H9 (cell line): ENCODE data around the gene SHISA7. TPM values are rescaled to one million over a fixed set of nuclear protein-coding genes. Genes with fewer than 3 reads are reported as not detected.

Experiments
- DNase-seq: peaks from one replicate; pipeline ENCODE4 v3.0.0-alpha.2; 2017
- H2AFZ ChIP-seq: one replicate; pipeline ENCODE4 v1.6.1; 2013; ENCODE audit warnings: mild to moderate bottlenecking, low read length, control low read depth, moderate library complexity
- H2AK5ac ChIP-seq: 2 replicates; pipeline ENCODE4 v1.6.1; 2013; ENCODE audit warnings: low read length, control low read depth, mixed read lengths; ENCODE audit not compliant: insufficient read length
- H2BK120ac ChIP-seq: one replicate; pipeline ENCODE4 v1.6.1; 2013; ENCODE audit warnings: low read depth, mild to moderate bottlenecking, low read length, control low read depth, inconsistent platforms; ENCODE audit not compliant: poor library complexity, severe bottlenecking
- H2BK12ac ChIP-seq: 2 replicates; pipeline ENCODE4 v1.6.1; 2013; ENCODE audit warnings: low read length, control low read depth, mixed read lengths, low read depth; ENCODE audit not compliant: insufficient read length
- H2BK15ac ChIP-seq: 2 replicates; pipeline ENCODE4 v1.6.1; 2013; ENCODE audit warnings: low read depth, low read length, control low read depth
- H2BK20ac ChIP-seq: one replicate; pipeline ENCODE4 v1.6.1; 2013; ENCODE audit warnings: low read depth, mild to moderate bottlenecking, low read length, control low read depth, inconsistent platforms; ENCODE audit not compliant: poor library complexity, severe bottlenecking
- H2BK5ac ChIP-seq: 2 replicates; pipeline ENCODE4 v1.6.1; 2013; ENCODE audit warnings: low read length, control low read depth, mixed read lengths; ENCODE audit not compliant: insufficient read length
- H3K14ac ChIP-seq: 2 replicates; pipeline ENCODE4 v1.6.1; 2013; ENCODE audit warnings: low read length, control low read depth; ENCODE audit not compliant: insufficient read depth
- H3K18ac ChIP-seq: 2 replicates; pipeline ENCODE4 v1.6.1; 2013; ENCODE audit warnings: low read depth, mild to moderate bottlenecking, mixed read lengths, low read length, control low read depth; ENCODE audit not compliant: insufficient read length
- H3K23ac ChIP-seq: 2 replicates; pipeline ENCODE4 v1.6.1; 2013; ENCODE audit warnings: low read length, control low read depth, mixed read lengths, low read depth; ENCODE audit not compliant: insufficient read length
- H3K23me2 ChIP-seq: 2 replicates; pipeline ENCODE4 v1.6.1; 2013; ENCODE audit warnings: low read depth, mild to moderate bottlenecking, mixed read lengths, low read length, control low read depth; ENCODE audit not compliant: insufficient read length, poor library complexity, severe bottlenecking
- H3K27ac ChIP-seq: 2 replicates; pipeline ENCODE4 v1.5.1; 2013; ENCODE audit warnings: low read length, control low read depth, mixed read lengths, low read depth; ENCODE audit not compliant: insufficient read length
- H3K27me3 ChIP-seq: 2 replicates; pipeline ENCODE4 v1.6.1; 2013; ENCODE audit warnings: low read length, control low read depth, inconsistent platforms; ENCODE audit not compliant: insufficient read depth
- H3K4ac ChIP-seq: 2 replicates; pipeline ENCODE4 v1.6.1; 2013; ENCODE audit warnings: low read depth, mild to moderate bottlenecking, control low read depth, inconsistent platforms, low read length, moderate library complexity
- H3K4me1 ChIP-seq: 2 replicates; pipeline ENCODE4 v1.6.1; 2013; ENCODE audit warnings: low read length, control low read depth, inconsistent platforms; ENCODE audit not compliant: insufficient read depth
- H3K4me2 ChIP-seq: 2 replicates; pipeline ENCODE4 v1.6.1; 2013; ENCODE audit warnings: low read length, control low read depth, mixed read lengths; ENCODE audit not compliant: insufficient read length, insufficient read depth
- H3K56ac ChIP-seq: 2 replicates; pipeline ENCODE4 v1.6.1; 2013; ENCODE audit warnings: low read depth, mild to moderate bottlenecking, mixed read lengths, low read length, control low read depth; ENCODE audit not compliant: insufficient read length
- H3K79me1 ChIP-seq: 2 replicates; pipeline ENCODE4 v1.6.1; 2013; ENCODE audit warnings: low read depth, mild to moderate bottlenecking, moderate library complexity, low read length, control low read depth, inconsistent platforms; ENCODE audit not compliant: insufficient read depth, poor library complexity, severe bottlenecking
- H3K79me2 ChIP-seq: 2 replicates; pipeline ENCODE4 v1.6.1; 2013; ENCODE audit warnings: low read length, control low read depth, inconsistent platforms; ENCODE audit not compliant: insufficient read depth
- H3K9ac ChIP-seq: 2 replicates; pipeline ENCODE4 v1.6.1; 2013; ENCODE audit warnings: low read length, control low read depth, mixed read lengths; ENCODE audit not compliant: insufficient read length; ENCODE audit errors: extremely low read depth
- H3K9me3 ChIP-seq: one replicate; pipeline ENCODE4 v1.6.1; 2013; ENCODE audit warnings: low read depth, low read length, inconsistent platforms; ENCODE audit not compliant: control insufficient read depth
- H3T11ph ChIP-seq: one replicate; pipeline ENCODE4 v1.6.1; 2013; ENCODE audit warnings: mild to moderate bottlenecking, low read length, control low read depth, inconsistent platforms
- H4K20me1 ChIP-seq: one replicate; pipeline ENCODE4 v1.6.1; 2013; ENCODE audit not compliant: control insufficient read depth, insufficient read length, insufficient read depth
- H4K5ac ChIP-seq: 2 replicates; pipeline ENCODE4 v1.6.1; 2013; ENCODE audit warnings: low read depth, mild to moderate bottlenecking, mixed read lengths, low read length, control low read depth; ENCODE audit not compliant: insufficient read length
- H4K8ac ChIP-seq: replicated peaks from 2 replicates; pipeline ENCODE4 v1.6.1; 2013; ENCODE audit warnings: low read length, control low read depth, mixed read lengths, low read depth; ENCODE audit not compliant: insufficient read length
- H4K91ac ChIP-seq: 2 replicates; pipeline ENCODE4 v1.6.1; 2013; ENCODE audit warnings: low read depth, mild to moderate bottlenecking, moderate library complexity, mixed read lengths, low read length, control low read depth; ENCODE audit not compliant: insufficient read length
- H3K27ac Mint-ChIP-seq, 3 experiments: 2 replicates in 2 of 3; 3 replicates in 1 of 3; pipeline ENCODE4 v1.8.0; 2020 to 2021; ENCODE audit warnings: mixed read lengths in 3 of 3, mild to moderate bottlenecking in 1 of 3, moderate library complexity in 1 of 3
- H3K27me3 Mint-ChIP-seq: 2 replicates; pipeline ENCODE4 v1.8.0; 2021; ENCODE audit warnings: low read depth, mild to moderate bottlenecking, moderate library complexity, mixed read lengths
- H3K36me3 Mint-ChIP-seq, 3 experiments: 2 replicates in 2 of 3; 3 replicates in 1 of 3; pipeline ENCODE4 v1.8.0; 2020 to 2021; ENCODE audit warnings: low read depth in 3 of 3, mixed read lengths in 3 of 3; ENCODE audit not compliant: insufficient read depth in 1 of 3
- H3K4me1 Mint-ChIP-seq, 2 experiments: 2 replicates each; pipeline ENCODE4 v1.8.0; 2020; ENCODE audit warnings: mixed read lengths in 2 of 2
- H3K4me3 Mint-ChIP-seq, 2 experiments: 2 replicates in 1 of 2; 3 replicates in 1 of 2; pipeline ENCODE4 v1.8.0; 2020 to 2021; ENCODE audit warnings: mild to moderate bottlenecking in 2 of 2, mixed read lengths in 2 of 2, moderate library complexity in 1 of 2
- H3K9me3 Mint-ChIP-seq, 2 experiments: 2 replicates in 1 of 2; 3 replicates in 1 of 2; pipeline ENCODE4 v1.8.0; 2020; ENCODE audit warnings: mild to moderate bottlenecking in 2 of 2, mixed read lengths in 2 of 2, moderate library complexity in 1 of 2
- WGBS: extraction: QIAGEN DNeasy Blood & Tissue Kit; methylation state at CpG from one replicate; pipeline ENCODE4 v1.1.7; 2013; ENCODE audit warnings: missing lambda C conversion rate, low lambda C conversion rate, mixed read lengths; ENCODE audit not compliant: insufficient read length; ENCODE audit errors: extremely low coverage; 5-methylcytosine and 5-hydroxymethylcytosine counted together
- total RNA-seq: library from RNA; stranded (reverse); gene quantifications from 2 replicates; pipeline ENCODE4 v1.2.1, GENCODE V29; 2021
- TF ChIP-seq, protein P1 (sequence below): fragments of 200-600 bp; sonication (generic); conservative IDR thresholded peaks from 3 replicates; pipeline ENCODE4 v1.8.0; 2021; ENCODE audit warnings: antibody characterized with exemption, mild to moderate bottlenecking

SHISA7 gene
- total RNA-seq, 1 experiment from 2014 or later, result 0.31 TPM

DNA sequence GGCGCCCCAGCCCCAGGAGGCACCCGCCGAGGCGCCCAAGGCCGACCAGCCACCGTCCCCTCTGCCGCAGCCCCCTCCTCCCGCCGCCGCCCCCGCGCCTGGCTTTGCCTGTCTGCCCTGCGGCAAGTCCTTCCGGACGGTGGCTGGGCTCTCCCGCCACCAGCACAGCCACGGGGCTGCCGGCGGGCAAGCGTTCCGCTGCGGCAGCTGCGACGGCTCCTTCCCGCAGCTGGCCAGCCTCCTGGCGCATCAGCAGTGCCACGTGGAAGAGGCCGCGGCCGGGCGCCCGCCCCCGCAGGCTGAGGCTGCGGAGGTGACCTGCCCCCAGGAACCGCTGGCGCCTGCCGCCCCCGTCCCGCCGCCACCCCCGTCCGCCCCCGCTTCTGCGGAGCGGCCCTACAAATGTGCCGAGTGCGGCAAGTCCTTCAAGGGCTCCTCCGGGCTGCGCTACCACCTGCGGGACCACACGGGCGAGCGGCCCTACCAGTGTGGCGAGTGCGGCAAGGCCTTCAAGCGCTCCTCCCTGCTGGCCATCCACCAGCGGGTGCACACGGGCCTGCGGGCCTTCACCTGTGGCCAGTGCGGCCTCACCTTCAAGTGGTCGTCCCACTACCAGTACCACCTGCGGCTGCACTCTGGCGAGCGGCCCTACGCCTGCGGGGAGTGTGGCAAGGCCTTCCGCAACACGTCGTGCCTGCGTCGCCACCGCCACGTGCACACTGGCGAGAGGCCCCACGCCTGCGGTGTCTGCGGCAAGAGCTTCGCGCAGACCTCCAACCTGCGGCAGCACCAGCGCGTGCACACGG is 39.3 kb upstream of the SHISA7 start:
- Histone ChIP-seq H3K18ac (no peak overlapping the region), H4K91ac (no peak overlapping the region), H2BK15ac (no peak overlapping the region), H3K4me1 (peaks cover under 1% of the 10 kb centered on the region; the same call in 1 of the 2 replicates), H3K79me1 (no peaks in the 10 kb centered on the region), H3K27me3 (no peaks in the 10 kb centered on the region), H3K23ac (no peak overlapping the region), H4K8ac (no peak overlapping the region), H3K9ac (no peak overlapping the region), H4K5ac (no peak overlapping the region), H3K79me2 (no peaks in the 10 kb centered on the region), H4K20me1 (no peaks in the 10 kb centered on the region), H3K4ac (no peak overlapping the region), H3K27ac (no peak overlapping the region), H2AFZ (no peak overlapping the region), H3K14ac (no peak overlapping the region), H3T11ph (no peak overlapping the region), H2BK12ac (no peak overlapping the region), H3K23me2 (no peaks in the 10 kb centered on the region), H2AK5ac (no peak overlapping the region), H2BK5ac (no peak overlapping the region), H3K56ac (no peak overlapping the region), H2BK120ac (no peak overlapping the region), H3K4me2 (no peak overlapping the region), H2BK20ac (no peak overlapping the region), H3K9me3 (no peaks in the 10 kb centered on the region)
- no peak overlapping the region for H3K4me3 Mint-ChIP-seq
- H3K36me3 Mint-ChIP-seq, result peaks cover 2 to 19% (median 8%) of the 10 kb centered on the region in 3 experiments; a peak in 5 of 7 replicates
- H3K27me3 Mint-ChIP-seq, result no peaks in the 10 kb centered on the region; the same call in 1 of the 2 replicates
- H3K9me3 Mint-ChIP-seq, result no peaks in the 10 kb centered on the region
- no peak overlapping the region for H3K27ac Mint-ChIP-seq
- DNase-seq, result no peak
- no CpG with 5 or more reads among the region's 83 CpGs for WGBS
- TF ChIP-seq, protein P1, sequence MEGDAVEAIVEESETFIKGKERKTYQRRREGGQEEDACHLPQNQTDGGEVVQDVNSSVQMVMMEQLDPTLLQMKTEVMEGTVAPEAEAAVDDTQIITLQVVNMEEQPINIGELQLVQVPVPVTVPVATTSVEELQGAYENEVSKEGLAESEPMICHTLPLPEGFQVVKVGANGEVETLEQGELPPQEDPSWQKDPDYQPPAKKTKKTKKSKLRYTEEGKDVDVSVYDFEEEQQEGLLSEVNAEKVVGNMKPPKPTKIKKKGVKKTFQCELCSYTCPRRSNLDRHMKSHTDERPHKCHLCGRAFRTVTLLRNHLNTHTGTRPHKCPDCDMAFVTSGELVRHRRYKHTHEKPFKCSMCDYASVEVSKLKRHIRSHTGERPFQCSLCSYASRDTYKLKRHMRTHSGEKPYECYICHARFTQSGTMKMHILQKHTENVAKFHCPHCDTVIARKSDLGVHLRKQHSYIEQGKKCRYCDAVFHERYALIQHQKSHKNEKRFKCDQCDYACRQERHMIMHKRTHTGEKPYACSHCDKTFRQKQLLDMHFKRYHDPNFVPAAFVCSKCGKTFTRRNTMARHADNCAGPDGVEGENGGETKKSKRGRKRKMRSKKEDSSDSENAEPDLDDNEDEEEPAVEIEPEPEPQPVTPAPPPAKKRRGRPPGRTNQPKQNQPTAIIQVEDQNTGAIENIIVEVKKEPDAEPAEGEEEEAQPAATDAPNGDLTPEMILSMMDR, result no peak
- peaks cover 17 to 43% of the 10 kb centered on the region in 2 experiments for H3K4me1 Mint-ChIP-seq
